Measurements from ENCODE around the gene TTC24. TPM values are rescaled to one million over a fixed set of nuclear protein-coding genes. Genes with fewer than 3 reads are reported as not detected.
"Not testable (repeated sequence)": the region's sequence is repeated elsewhere in the genome, so short reads cannot be mapped to it uniquely, and the experiment has no call there.

Gene TTC24
- polyA plus RNA-seq, 6 donors from 2014 or later: 2.4 to 4.5 (median 3.2) TPM; not detected in 1

GRCh38 chr1:156627313-156627880 is 47.9 kb downstream of the TTC24 start:
- Mint-ChIP-seq H3K4me1 (peaks cover 10 to 21% (median 13%) of the 10 kb centered on the region in 3 donors), H3K4me3 (peak overlapping the region in 2 of 8 donors; percentile 9 to 55), H3K9me3 (no peaks in the 10 kb centered on the region), H3K27me3 (peaks cover 49 to 66% (median 53%) of the 10 kb centered on the region in 3 donors), H3K36me3 (no peaks in the 10 kb centered on the region), H3K27ac (no peak overlapping the region)
- ATAC-seq (ENCODE audit: low read depth in 2 of 2): peak; percentile 15 to 30
- DNase-seq: no peak

DNA sequence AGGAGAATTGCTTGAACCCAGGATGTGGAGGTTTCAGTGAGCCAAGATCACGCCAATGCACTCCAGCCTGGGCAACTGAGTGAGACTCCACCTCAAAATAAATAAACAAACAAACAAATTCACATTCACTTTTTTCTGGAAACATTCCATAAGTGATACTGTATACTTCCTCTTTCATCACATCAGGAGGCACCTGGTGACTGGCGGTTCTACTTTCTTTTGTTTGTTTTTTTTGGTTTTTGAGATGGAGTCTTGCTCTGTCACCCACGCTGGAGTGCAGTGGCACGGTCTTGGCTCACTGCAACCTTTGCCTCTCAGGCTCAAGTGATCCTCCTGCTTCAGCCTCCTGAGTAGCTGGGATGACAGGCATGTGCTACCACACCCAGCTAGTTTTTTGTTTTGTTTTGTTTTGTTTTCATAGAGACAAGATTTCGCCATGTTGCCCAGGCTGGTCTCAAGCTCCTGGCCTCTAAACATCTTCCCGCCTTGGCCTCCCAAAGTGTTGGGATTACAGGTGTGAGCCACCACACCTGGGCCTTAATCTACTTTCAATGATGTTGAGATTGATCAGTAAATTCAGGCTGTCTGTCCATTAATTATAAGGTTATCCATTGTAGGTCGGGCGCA is 50.4 kb downstream of the TTC24 start:
- Mint-ChIP-seq H3K9me3 (no peaks in the 10 kb centered on the region), H3K4me1 (peaks cover 7 to 10% (median 8%) of the 10 kb centered on the region in 3 donors), H3K27me3 (peaks cover 62 to 66% (median 65%) of the 10 kb centered on the region in 3 donors), H3K36me3 (no peaks in the 10 kb centered on the region), H3K27ac (peak overlapping the region in 1 of 6 donors; percentile 64), H3K4me3 (no peak overlapping the region)
- peak in 1 of 2 donors; percentile 20 for ATAC-seq (ENCODE audit: low read depth in 2 of 2)
- no peak for DNase-seq

DNA sequence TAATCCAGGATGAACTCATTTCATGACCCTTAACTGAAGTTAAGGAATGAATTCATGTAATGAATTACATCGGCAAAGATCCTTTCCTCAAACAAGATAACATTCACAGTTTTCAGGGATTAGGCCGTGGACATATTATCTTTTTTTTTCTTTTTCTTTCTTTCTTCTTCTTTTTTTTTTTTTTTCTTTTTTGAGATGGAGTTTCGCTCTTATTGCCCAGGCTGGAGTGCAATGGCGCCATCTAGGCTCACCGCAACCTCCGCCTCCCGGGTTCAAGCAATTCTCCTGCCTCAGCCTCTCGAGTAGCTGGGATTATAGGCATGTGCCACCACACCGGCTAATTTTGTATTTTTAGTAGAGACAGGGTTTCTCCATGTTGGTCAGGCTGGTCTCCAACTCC is 51.6 kb downstream of the TTC24 start:
- not testable (repeated sequence) for H3K9me3 Mint-ChIP-seq; H3K36me3 Mint-ChIP-seq; H3K27ac Mint-ChIP-seq; DNase-seq; H3K4me1 Mint-ChIP-seq; ATAC-seq (ENCODE audit: low read depth in 2 of 2); H3K4me3 Mint-ChIP-seq
- H3K27me3 Mint-ChIP-seq: peaks cover 62 to 65% (median 62%) of the 10 kb centered on the region in 3 donors

DNA sequence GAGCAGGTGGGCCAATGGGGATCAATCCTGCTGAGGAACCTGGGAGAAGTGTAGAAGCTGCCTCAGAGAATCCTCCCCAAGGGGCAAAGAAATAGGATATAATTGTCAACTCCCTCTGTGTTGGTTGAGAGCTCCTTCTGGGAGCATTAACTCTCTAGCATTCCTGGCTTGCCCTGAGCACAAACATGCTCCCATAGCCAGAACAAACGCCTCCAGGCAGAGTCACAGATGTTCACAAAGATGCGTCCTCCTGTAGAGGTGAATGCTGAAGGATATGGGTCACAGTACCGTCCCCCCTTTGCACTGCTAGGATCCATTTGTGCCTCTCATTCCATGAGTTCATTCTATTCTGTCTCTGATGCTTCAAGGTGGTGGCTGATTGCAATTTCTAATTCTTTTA is 52.8 kb downstream of the TTC24 start:
- no peak overlapping the region for H3K27ac Mint-ChIP-seq
- no peaks in the 10 kb centered on the region for H3K36me3 Mint-ChIP-seq

More for the DNA sequence above, 52.8 kb downstream of the TTC24 start:
- peak overlapping the region in 1 of 8 donors; percentile 22 for H3K4me3 Mint-ChIP-seq
- no peak for ATAC-seq (ENCODE audit: low read depth in 2 of 2)
- peaks cover 61 to 68% (median 67%) of the 10 kb centered on the region in 3 donors for H3K27me3 Mint-ChIP-seq
- no peak for DNase-seq
- no peaks in the 10 kb centered on the region for H3K9me3 Mint-ChIP-seq
- H3K4me1 Mint-ChIP-seq: peaks cover 0 to 1% (median 0%) of the 10 kb centered on the region in 3 donors

Other genes with a start within 250 kb of the TTC24 start
- 100 to 1,000 TPM; 161 to 293 (median 183) TPM for gene CCT3, start 241.4 kb upstream of the TTC24 start, polyA plus RNA-seq (ENCODE audit: low read depth in 6 of 6)
- 1 to 10 TPM in 1 of 6 donors, not detected in 5; 1.2 TPM for gene TSACC, start 241.2 kb upstream of the TTC24 start, polyA plus RNA-seq (ENCODE audit: low read depth in 6 of 6)
- not detected for gene RHBG, start 210.5 kb upstream of the TTC24 start, polyA plus RNA-seq (ENCODE audit: low read depth in 6 of 6)
- 10 to 100 TPM in 3 of 6 donors, 1 to 10 TPM in 3; 6.9 to 15.8 (median 9.1) TPM for gene MEF2D, start 78.9 kb upstream of the TTC24 start, polyA plus RNA-seq (ENCODE audit: low read depth in 6 of 6)
- not detected for gene IQGAP3, start 7.2 kb upstream of the TTC24 start, polyA plus RNA-seq (ENCODE audit: low read depth in 6 of 6)
- 100 to 1,000 TPM in 5 of 6 donors, 10 to 100 TPM in 1; 97.6 to 177 (median 110) TPM for gene NAXE, start 12.1 kb downstream of the TTC24 start, polyA plus RNA-seq (ENCODE audit: low read depth in 6 of 6)
- 10 to 100 TPM; 16.6 to 47.9 (median 28.7) TPM for gene GPATCH4, start 21.8 kb downstream of the TTC24 start, polyA plus RNA-seq (ENCODE audit: low read depth in 6 of 6)
- not detected for gene HAPLN2, start 39.7 kb downstream of the TTC24 start, polyA plus RNA-seq (ENCODE audit: low read depth in 6 of 6)
- not detected for gene BCAN, start 62.4 kb downstream of the TTC24 start, polyA plus RNA-seq (ENCODE audit: low read depth in 6 of 6)
- gene NES, start 97.7 kb downstream of the TTC24 start, polyA plus RNA-seq (ENCODE audit: low read depth in 6 of 6): not detected
- gene CRABP2, start 125.9 kb downstream of the TTC24 start, polyA plus RNA-seq (ENCODE audit: low read depth in 6 of 6): under 1 TPM in 1 of 6 donors, not detected in 5; 0.29 TPM
- 10 to 100 TPM in 3 of 6 donors, 1 to 10 TPM in 3; 6.9 to 14.4 (median 9.6) TPM for gene METTL25B, start 148.7 kb downstream of the TTC24 start, polyA plus RNA-seq (ENCODE audit: low read depth in 6 of 6)
- 10 to 100 TPM; 14.3 to 35.0 (median 26.3) TPM for gene ISG20L2, start 149.0 kb downstream of the TTC24 start, polyA plus RNA-seq (ENCODE audit: low read depth in 6 of 6)
- gene MRPL24, start 161.4 kb downstream of the TTC24 start, polyA plus RNA-seq (ENCODE audit: low read depth in 6 of 6): 100 to 1,000 TPM in 1 of 6 donors, 10 to 100 TPM in 5; 70.7 to 117 (median 76.1) TPM
- gene HDGF, start 172.0 kb downstream of the TTC24 start, polyA plus RNA-seq (ENCODE audit: low read depth in 6 of 6): 10 to 100 TPM; 19.6 to 33.8 (median 26.3) TPM
- 10 to 100 TPM; 31.9 to 69.4 (median 38.9) TPM for gene PRCC, start 187.8 kb downstream of the TTC24 start, polyA plus RNA-seq (ENCODE audit: low read depth in 6 of 6)
- 1 to 10 TPM in 1 of 6 donors, under 1 TPM in 4, not detected in 1; 0.26 to 1.2 (median 0.31) TPM for gene SH2D2A, start 237.1 kb downstream of the TTC24 start, polyA plus RNA-seq (ENCODE audit: low read depth in 6 of 6)

Measured in naive B cell (primary cell).